Peyer's patch (tissue), 4 donors: ENCODE measurements around the gene PCDHGB6.

Source experiments
- CTCF ChIP-seq, 6 experiments: fragments of 450-650 bp in 4 of 6; fragments of 200-600 bp in 2 of 6; sonication (generic) in 1 of 6; IDR thresholded peaks; one replicate each; pipeline ENCODE4 v1.5.1; 2017 to 2019; ENCODE audit warnings: antibody characterized with exemption in 6 of 6, mild to moderate bottlenecking in 3 of 6, moderate library complexity in 1 of 6
- POLR2A ChIP-seq, 2 donors: fragments of 450-650 bp; IDR thresholded peaks; one replicate each; pipeline ENCODE4 v1.5.1; 2017; ENCODE audit warnings: antibody characterized with exemption in 2 of 2, mild to moderate bottlenecking in 2 of 2, moderate library complexity in 2 of 2

GRCh38 chr5:141369994-141370848, 37.6 kb upstream of the PCDHGB6 start, which contains the start of gene PCDHGB3:
- no peak for TF ChIP-seq POLR2A (IDR thresholded peaks at IDR 0.05)
- peak in 4 of 6 experiments; percentile 14 to 25 (median 16) for TF ChIP-seq CTCF (IDR thresholded peaks at IDR 0.05)
